ENCODE results near the gene ATP1A1.

DNA sequence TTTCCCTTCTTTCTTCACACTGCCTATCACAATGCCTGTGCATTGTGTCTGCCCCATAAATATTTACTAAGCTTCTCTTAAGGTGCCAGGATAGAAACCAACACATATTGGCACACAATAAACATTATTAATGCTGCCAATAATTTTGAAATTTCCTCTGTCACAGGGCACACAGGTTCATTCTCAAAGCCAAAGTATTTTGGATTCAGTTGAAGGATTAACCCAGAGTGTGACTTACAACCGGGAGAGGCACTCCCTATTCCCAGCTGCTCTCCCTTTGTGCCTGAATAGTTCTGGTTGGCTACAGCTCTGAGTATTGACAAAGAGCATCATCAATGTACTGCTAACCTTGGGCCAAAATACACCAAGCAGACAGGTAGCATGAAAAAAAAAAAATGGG lies 46.6 kb upstream of the ATP1A1 start:
- TF ChIP-seq EZH2 (IDR thresholded peaks at IDR 0.05; ENCODE audit: insufficient read depth, poor library complexity, severe bottlenecking): no peak
- TF ChIP-seq EZH2phosphoT487 (IDR thresholded peaks at IDR 0.05; ENCODE audit: insufficient read depth, low read depth): no peak

Data from GM23248 (cell line).